Colon (tissue), 2 donors: ENCODE measurements around the gene GPR160.

Source experiments
- FAIRE-seq: peaks from 2 replicates; lab custom pipeline; 2012; peaks lifted over from hg19 to GRCh38; lab: Jason Lieb, UNC
- donor health status: control.
- donor health status: control.

The GPR160 gene

GRCh38 chr3:170027233-170028102 lies 10.3 kb upstream of the GPR160 start:
- no peak for FAIRE-seq

GRCh38 chr3:170033489-170033888 lies 4.3 kb upstream of the GPR160 start:
- no peak for FAIRE-seq

- FAIRE-seq = no peak
Measured at GRCh38 chr3:170038434-170039110, 777 bp downstream of the GPR160 start.

GRCh38 chr3:170040418-170040817 lies 2.6 kb downstream of the GPR160 start:
- no peak for FAIRE-seq

- no peak for FAIRE-seq
Measured at GRCh38 chr3:170043506-170043905, 5.7 kb downstream of the GPR160 start.

- no peak for FAIRE-seq
Measured at GRCh38 chr3:170044271-170044670, 6.5 kb downstream of the GPR160 start.

GRCh38 chr3:170044795-170045244 lies 7.0 kb downstream of the GPR160 start:
- no peak for FAIRE-seq

- FAIRE-seq = peak; percentile 58
Measured at GRCh38 chr3:170046269-170047132, 8.7 kb downstream of the GPR160 start.

GRCh38 chr3:170047133-170047404 lies 9.3 kb downstream of the GPR160 start:
- FAIRE-seq = no peak

GRCh38 chr3:170049146-170050000 lies 11.6 kb downstream of the GPR160 start:
- FAIRE-seq = no peak

- no peak for FAIRE-seq
Measured at GRCh38 chr3:170050753-170051152, 13.0 kb downstream of the GPR160 start.

GRCh38 chr3:170052398-170052797 lies 14.6 kb downstream of the GPR160 start:
- no peak for FAIRE-seq

GRCh38 chr3:170054204-170054603 lies 16.4 kb downstream of the GPR160 start:
- FAIRE-seq = no peak

GRCh38 chr3:170055209-170055608 lies 17.4 kb downstream of the GPR160 start:
- no peak for FAIRE-seq

GRCh38 chr3:170056710-170057454 lies 19.1 kb downstream of the GPR160 start:
- FAIRE-seq = no peak

- FAIRE-seq = no peak
Measured at GRCh38 chr3:170057550-170057949, 19.8 kb downstream of the GPR160 start.

- no peak for FAIRE-seq
Measured at GRCh38 chr3:170058127-170058526, 20.3 kb downstream of the GPR160 start.

GRCh38 chr3:170059447-170059846 lies 21.7 kb downstream of the GPR160 start:
- no peak for FAIRE-seq

GRCh38 chr3:170062068-170062467 lies 24.3 kb downstream of the GPR160 start:
- FAIRE-seq = no peak

GRCh38 chr3:170062769-170063168 lies 25.0 kb downstream of the GPR160 start:
- FAIRE-seq = no peak

GRCh38 chr3:170063691-170064090 lies 25.9 kb downstream of the GPR160 start:
- no peak for FAIRE-seq
